Activated gamma-delta T cell treated with Interleukin-2 at 50 U/mL for 16 hours (primary cell): ENCODE data around the gene PTPRF.
"Not testable (repeated sequence)": the region's sequence is repeated elsewhere in the genome, so short reads cannot be mapped to it uniquely, and the experiment has no call there.

Experiments used
- DNase-seq: peaks from one replicate; pipeline ENCODE4 v3.0.0-alpha.2; 2020

Gene PTPRF

DNA sequence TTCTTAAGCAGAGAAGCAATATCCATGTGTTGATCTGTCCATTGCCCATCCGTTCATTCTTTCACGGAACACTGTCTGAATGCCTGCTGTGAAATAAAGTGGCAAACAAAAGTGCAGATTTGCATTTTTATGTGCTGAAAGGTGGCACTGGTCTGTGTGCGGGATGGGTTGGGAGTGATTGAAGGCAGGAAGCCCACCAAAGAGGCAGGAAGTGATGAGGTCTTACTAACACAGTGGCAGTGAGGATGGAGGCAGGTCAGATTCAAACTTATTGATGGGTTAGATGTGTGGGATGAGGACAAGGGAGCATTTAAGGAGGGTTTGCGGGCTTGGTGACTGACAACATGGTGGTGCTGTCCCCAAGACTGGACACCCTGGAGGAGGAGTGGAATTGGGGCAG is 8.3 kb downstream of the PTPRF start:
- DNase-seq = no peak

DNA sequence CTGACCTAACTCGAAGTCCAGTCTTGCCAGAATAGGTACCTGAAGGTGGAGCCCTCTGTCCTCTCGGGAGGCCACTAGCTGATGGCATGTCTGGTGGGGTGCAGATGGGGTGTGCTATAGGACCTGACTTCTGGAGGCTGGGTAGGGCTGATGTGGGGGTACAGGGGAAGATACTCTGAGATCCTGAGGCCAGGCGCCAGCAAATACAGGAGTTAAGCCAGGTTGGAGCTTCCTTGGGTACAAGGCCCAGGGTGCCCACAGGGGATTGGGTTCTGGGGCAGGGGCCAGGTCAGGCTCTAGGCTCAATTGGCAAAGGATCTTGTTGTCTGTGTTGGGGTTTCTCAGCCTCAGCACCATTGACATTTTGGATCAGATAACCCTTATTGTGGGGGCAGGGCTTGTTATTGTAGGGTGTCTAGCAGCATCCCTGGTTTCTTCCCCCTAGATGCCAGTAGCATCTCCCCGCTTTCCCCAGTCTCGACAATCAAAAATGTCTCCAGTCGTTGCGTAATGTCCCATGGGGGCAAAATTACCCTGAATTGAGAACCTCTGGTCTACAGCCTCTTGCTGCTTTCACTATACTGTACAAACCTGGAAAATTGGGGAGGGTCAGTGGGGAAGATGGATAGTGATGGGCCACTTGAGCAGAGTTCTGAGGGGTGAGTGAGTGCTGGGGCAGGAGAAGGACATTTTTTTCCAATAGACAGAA is 9.2 kb downstream of the PTPRF start:
- DNase-seq = no peak

GRCh38 chr1:43540653-43541071 is 10.0 kb downstream of the PTPRF start:
- no peak for DNase-seq

DNA sequence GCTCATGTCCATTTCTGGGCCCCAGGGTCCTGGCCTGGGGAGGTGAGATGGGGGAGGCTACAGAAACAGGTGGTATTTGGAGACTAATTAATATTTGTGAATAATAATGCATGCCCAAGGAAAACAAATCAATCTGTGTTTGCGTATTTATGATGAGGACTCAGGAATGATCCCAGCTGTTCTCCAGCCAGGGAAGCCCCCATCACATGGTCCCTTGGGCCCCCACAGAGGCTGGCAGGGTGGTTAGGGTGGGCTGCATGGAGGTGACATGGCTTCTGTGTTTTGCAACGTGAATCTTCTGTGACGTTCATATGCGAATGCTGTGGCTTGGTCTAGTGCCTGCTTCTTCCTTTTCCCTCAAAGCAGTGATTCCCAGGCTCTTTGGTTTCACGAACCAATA is 10.5 kb downstream of the PTPRF start:
- DNase-seq = no peak

DNA sequence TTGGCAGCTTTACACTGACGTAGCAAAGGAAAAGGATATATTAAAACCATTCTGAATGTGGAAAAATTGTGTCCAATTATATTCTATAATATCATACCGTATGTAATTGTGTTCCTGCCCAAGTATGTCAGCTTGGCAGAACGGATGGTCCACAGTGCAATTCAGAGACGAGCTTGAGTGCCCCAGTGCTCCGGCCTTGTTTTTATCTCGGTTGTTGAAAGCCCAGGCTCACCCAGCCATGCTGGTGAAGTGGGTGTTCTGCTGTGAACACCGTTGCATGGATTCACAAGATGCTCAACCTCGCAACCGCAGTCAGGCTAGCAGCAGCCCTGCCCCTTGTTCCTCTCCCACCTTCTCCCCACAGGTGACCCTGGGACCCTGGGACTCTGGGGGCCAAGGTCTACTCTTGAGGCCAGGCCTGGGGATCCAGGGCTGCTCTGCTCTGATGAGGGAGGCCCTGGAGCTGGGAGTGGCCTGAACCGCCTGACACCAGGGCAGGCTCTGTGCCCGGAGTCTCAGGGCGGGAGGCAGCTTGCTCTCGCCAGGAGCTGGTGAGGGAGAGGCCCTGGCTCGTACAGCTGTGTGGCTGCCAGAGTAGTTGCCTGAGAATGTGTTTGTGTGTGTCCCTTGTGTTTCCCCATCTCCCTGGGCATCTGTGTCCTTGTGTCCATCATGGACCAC is 11.2 kb downstream of the PTPRF start:
- no peak for DNase-seq

- DNase-seq = no peak
Measured at GRCh38 chr1:43542527-43543458, 12.1 kb downstream of the PTPRF start.

DNA sequence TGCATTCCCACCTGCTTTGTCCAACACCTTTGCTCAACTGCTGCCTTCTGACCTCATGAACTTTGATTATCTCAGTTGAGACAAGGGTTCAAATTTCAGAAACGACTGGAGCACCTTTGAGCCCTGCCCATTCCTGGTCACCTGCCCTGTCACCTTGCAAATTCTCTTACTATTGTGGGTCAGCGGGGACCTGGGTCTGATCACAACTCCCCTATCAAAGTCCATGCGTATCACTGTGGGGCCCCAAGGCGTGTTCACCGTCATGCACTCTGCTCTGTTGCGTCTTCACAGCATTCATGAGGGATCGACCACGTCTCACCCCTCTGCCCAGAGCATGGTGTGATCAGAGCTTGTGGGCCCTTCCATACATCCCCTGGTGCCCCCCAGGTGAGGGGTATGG is 12.9 kb downstream of the PTPRF start:
- no peak for DNase-seq

DNA sequence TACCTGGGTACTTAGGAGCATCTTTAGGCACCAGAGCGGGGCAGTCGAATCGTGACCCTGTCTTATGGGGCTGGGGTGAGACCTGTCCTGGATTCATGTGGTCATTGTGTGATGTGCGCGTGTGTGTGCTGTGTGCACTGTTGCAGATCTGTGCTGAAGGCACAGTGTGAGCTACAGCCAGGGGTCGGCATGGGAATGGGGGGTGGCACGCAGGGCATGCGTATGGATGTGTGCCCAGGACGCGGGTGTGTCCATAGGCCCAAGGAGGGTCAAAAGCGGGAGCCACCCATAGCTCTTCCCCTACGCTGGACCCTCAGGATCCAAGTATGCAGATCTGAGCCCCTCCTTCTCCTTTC is 14.6 kb downstream of the PTPRF start:
- no peak for DNase-seq

DNA sequence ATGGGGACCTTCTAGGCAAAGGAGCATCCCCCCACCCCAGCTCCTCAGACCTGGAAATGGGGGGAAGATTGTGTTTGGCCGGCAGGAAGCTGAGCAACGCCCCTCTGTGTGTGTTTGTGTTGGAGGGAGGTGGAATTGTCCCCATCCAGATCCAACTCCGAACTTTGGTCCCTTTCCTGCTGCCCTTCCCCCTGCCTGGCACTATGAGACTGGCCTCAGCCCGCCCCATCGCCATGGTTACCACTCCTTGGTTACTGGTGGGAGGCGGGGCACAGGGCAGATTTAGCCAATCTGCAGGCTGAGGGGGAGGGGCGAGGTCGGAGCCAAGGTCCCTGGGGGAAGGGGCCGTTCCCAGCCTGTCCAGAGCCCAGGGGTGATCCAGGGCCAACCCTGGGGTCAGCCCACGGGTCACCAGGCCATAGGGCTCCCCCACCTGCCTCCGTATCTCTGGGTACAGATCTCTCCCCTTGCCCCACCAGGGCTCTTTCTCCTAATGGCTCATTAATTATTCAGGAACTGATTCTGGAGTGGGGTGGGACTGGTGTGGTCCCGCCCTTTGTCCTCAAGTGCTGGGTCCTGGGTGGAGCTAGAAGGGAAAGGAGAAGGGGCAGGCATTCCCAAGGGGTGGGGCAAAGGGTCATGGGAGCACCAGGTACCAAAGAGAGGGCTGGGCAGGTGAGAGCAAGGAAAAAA is 15.2 kb downstream of the PTPRF start:
- DNase-seq = no peak

DNA sequence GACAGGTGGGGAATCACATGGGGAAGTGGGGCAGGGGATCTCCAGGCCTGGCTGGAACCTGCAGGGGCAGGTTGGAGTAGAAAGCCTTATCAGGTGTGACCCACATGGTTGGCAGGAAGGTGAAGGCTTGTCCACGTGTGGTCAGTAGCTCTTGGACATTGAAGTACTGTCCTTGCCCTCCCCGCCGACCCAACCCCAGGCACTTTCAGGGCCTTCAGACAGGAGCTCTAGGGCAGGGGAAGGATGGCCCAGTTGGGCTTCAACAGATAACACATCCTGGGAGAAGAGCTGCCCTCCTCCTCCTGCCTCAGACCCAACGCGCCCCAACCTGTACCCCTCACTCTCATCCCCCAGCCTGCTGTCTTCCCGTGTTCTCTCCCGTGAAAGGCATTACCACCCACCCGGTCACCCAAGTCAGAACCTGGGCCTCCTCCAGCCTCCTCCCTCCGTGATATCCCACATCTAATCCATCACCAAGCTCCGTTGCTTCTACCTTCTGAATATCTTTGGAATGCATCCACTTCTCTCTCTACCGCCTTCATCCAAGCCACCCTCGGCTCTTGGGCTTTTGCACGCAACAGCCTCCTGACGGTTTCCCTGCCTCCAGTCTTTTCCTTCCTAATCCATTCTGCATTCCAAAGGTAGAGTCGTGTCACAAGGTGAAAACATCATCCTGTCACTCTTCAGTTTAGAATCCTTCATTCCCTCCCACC is 15.9 kb downstream of the PTPRF start:
- DNase-seq = no peak

DNA sequence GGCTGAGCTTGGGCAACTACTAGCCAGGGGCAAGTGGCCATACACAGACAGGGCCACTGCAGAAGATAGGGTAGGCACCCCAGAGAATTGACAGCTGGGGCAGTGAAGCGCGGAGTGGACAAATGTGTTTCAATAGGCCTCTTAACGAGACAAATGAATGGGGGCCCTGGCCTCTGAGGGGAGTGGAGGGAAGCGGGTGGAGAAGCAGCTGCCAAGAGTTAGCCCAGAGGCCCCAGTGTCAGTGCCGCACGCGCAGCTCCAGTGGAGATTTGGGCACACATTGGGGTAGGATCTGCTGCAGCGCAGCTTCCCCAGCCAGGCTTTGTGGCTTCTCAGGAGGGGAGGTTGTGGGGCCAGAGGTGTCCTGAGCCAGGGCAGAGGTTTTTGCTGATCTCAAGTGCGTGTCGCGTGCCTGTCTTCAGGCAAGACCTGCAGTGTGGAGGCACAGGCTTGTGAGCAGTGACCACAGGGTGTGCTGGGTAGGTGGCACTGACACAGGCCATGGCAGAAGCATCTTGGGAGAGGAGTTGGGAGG is 16.9 kb downstream of the PTPRF start:
- no peak for DNase-seq

DNA sequence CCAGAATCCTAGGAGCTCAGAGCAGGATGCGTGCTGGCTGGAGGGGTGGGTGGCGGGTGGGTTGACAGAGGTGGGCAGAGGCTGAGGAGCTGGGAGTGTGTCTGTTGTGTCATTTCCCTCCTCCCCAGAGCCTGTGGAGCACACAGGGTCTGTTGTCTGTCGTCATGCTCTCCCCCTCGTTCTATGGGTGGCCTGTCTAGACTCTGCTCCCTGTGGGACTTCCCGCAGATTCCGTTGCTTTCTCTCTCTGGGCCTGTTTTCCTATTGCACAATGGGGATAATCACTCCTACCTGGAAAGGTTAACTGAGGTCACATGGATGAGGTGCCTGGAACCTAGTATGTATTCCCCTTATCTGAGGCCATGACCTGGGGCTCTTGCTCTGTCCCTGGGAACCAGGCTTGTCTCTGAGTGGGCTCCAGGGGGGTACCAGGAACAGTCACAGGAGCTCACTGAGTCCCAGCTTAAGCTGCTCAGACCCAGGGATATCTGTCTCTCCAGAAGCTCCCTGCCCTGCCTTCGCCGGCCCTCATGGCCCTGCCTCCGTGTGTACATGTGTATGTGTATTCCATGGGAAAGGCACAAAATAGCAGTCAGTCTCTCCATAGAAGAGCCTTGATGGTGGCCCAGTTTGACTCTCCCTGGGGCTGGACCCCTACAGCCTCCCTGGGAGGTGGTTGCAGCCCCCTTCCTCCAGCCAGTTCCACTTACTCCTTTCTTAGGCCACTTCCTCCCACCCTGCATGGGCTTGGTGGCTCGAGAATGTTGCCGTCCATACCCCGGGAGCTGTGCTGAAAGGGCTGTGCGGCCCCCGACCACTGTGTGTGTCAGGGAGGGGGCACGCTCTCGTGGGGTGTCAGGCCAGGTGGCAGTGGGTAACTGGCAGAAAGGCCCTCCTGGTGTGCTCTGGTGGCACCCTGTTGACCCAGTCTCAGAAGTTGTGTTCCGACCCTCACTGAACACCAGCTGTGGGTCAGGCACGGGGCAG is 17.9 kb downstream of the PTPRF start:
- no peak for DNase-seq

DNA sequence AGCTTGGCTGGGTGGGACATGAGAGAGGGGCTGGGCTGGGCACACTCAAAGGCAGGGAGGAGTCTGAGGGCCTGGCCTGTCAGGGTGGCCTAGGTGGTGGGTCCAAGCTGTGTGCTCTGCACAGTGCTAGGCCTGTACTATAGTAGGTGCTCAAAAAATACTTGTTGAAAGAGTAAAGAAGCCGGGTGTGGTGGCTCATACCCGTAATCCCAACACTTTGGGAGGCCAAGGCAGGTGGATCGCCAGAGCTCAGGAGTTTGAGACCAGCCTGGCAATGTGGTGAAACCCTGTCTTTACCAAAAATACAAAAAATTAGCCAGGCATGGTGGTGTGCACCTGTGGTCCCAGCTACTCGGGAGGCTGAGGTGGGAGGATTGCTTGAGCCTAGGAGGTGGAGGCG is 18.7 kb downstream of the PTPRF start:
- not testable (repeated sequence) for DNase-seq

GRCh38 chr1:43549921-43550597 is 19.4 kb downstream of the PTPRF start:
- DNase-seq = peak; percentile 7

- DNase-seq = no peak
Measured at GRCh38 chr1:43550598-43551246, 20.0 kb downstream of the PTPRF start.

DNA sequence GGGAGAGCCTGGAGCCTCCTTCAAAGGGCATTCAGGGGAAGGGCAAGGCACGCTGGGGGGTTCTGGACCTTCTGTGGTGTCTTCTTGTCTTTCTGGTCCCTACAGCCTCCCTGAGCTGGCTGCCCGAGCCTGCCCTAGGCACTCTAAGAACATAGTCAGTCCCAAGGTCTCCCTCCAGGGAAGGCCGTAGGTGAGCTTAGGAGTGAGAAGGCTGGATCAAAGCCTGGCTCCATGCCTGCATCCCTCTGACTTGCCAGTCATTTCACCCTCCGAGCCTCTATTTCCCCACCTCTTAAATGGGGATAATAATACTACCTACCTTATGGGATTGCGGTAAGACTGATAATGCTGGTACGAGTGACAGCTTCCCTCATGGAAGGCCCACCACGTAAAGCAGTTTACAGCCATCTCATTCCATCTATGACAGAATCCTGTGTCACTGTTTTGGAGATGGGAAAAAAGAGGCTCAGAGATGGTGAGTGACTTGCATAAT is 20.8 kb downstream of the PTPRF start:
- DNase-seq = no peak

- DNase-seq = no peak
Measured at GRCh38 chr1:43552059-43552742, 21.5 kb downstream of the PTPRF start.

GRCh38 chr1:43552813-43553212 is 22.1 kb downstream of the PTPRF start:
- DNase-seq = no peak

GRCh38 chr1:43554444-43554992 is 23.8 kb downstream of the PTPRF start:
- peak; percentile 19 for DNase-seq
